GM23248 (cell line): ENCODE results near the gene DIPK2A. TPM values are rescaled to one million over a fixed set of nuclear protein-coding genes. Genes with fewer than 3 reads are reported as not detected.

ENCODE experiments used
- DNase-seq: peaks from one replicate; pipeline ENCODE4 v3.0.0-alpha.2; 2015
- H2AFZ ChIP-seq: fragments of 200-600 bp; sonication (generic); 2 replicates; pipeline ENCODE4 v1.6.1; 2016; ENCODE audit warnings: antibody characterized with exemption
- H3F3A ChIP-seq: fragments of 200-600 bp; sonication (generic); 2 replicates; pipeline ENCODE4 v1.6.1; 2016; ENCODE audit warnings: mild to moderate bottlenecking, antibody characterized with exemption, mixed run types; ENCODE audit not compliant: insufficient read depth
- H3K27ac ChIP-seq: fragments of 200-600 bp; sonication (generic); 2 replicates; pipeline ENCODE4 v1.5.1; 2016; ENCODE audit warnings: mild to moderate bottlenecking
- H3K27me3 ChIP-seq: fragments of 200-600 bp; sonication (generic); replicated peaks from 2 replicates; pipeline ENCODE4 v1.6.1; 2016; ENCODE audit warnings: mild to moderate bottlenecking; ENCODE audit not compliant: insufficient read depth
- H3K36me3 ChIP-seq: fragments of 200-600 bp; sonication (generic); 2 replicates; pipeline ENCODE4 v1.6.1; 2016; ENCODE audit warnings: low read depth, mild to moderate bottlenecking
- H3K4me1 ChIP-seq: fragments of 200-600 bp; sonication (generic); 2 replicates; pipeline ENCODE4 v1.6.1; 2016; ENCODE audit warnings: mild to moderate bottlenecking; ENCODE audit not compliant: insufficient read depth
- H3K4me2 ChIP-seq: fragments of 200-600 bp; sonication (generic); one replicate; pipeline ENCODE4 v1.6.1; 2016; ENCODE audit warnings: mild to moderate bottlenecking; ENCODE audit not compliant: unreplicated experiment
- H3K4me3 ChIP-seq: fragments of 200-600 bp; sonication (generic); 2 replicates; pipeline ENCODE4 v1.5.1; 2016; ENCODE audit warnings: mild to moderate bottlenecking
- H3K79me2 ChIP-seq: fragments of 200-600 bp; sonication (generic); 2 replicates; pipeline ENCODE4 v1.6.1; 2016; ENCODE audit warnings: mild to moderate bottlenecking; ENCODE audit not compliant: insufficient read depth
- H3K9ac ChIP-seq: fragments of 200-600 bp; sonication (generic); 2 replicates; pipeline ENCODE4 v1.6.1; 2016; ENCODE audit warnings: mild to moderate bottlenecking
- H3K9me2 ChIP-seq: fragments of 200-600 bp; sonication (generic); 2 replicates; pipeline ENCODE4 v1.6.1; 2016; ENCODE audit warnings: mixed run types, mild to moderate bottlenecking, moderate library complexity; ENCODE audit not compliant: insufficient read depth
- H3K9me3 ChIP-seq: fragments of 200-600 bp; sonication (generic); one replicate; pipeline ENCODE4 v1.6.1; 2017; ENCODE audit warnings: low read depth
- H4K20me1 ChIP-seq: fragments of 200-600 bp; sonication (generic); 2 replicates; pipeline ENCODE4 v1.6.0; 2016; ENCODE audit not compliant: insufficient read depth
- EZH2 ChIP-seq: fragments of 200-600 bp; sonication (generic); IDR thresholded peaks from 2 replicates; pipeline ENCODE4 v1.6.1; 2018; ENCODE audit warnings: antibody characterized with exemption, mild to moderate bottlenecking; ENCODE audit not compliant: insufficient read depth, poor library complexity, severe bottlenecking
- EZH2phosphoT487 ChIP-seq: fragments of 200-600 bp; sonication (generic); IDR thresholded peaks from 2 replicates; pipeline ENCODE4 v1.6.1; 2018; ENCODE audit warnings: antibody characterized with exemption, moderate library complexity, mild to moderate bottlenecking, low read depth; ENCODE audit not compliant: insufficient read depth
- WGBS, 2 experiments: methylation state at CpG; one replicate each; pipeline ENCODE4 v1.1.6; 2015 to 2017; ENCODE audit warnings: low lambda C conversion rate in 2 of 2, low coverage in 1 of 2; ENCODE audit errors: missing lambda C conversion rate in 2 of 2; 5-methylcytosine and 5-hydroxymethylcytosine counted together
- in situ Hi-C: fragments of 300-500 bp; cut with MboI; formaldehyde crosslinking; loops from 2 replicates; pipeline ENCODE4 v1.15.0; 2020
- polyA plus RNA-seq: library from polyadenylated mRNA; unstranded; fragments of >200 nt; fragmentation: Nextera tagmentation; extraction: Ambion mirVana; gene quantifications from 2 replicates; pipeline ENCODE4 v1.2.1, GENCODE V29; 2016
- total RNA-seq: library from RNA; depleted of rRNA; stranded (reverse); fragments of >200 nt; shearing (Covaris generic); gene quantifications from 2 replicates; pipeline ENCODE4 v1.2.3, GENCODE V29; 2014

DIPK2A gene
- total and polyA plus RNA-seq, 2 experiments from 2014 or later, result 12.3 to 17.8 TPM

DNA sequence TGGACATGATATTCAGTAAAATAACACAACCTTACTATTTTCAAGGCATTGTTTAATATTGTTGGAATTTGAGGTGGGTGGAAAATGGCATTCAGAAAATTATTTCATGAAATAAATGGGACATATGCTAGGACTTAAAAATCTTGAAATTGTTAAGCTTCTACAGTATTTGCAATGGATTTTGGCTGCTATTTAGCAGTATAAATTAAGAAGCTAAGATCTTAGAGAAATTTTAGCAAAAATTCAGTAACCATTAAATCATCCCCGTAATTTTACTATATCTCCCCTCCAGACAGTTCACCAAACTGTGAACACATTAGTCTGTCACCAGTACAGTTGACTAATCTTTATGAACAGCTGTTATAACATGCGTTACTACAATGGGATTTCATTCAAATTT lies 8.2 kb downstream of the DIPK2A start:
- H3K9ac ChIP-seq, result no peak overlapping the region
- in situ Hi-C loops, result no loop called here
- H3K27me3 ChIP-seq, result no peaks in the 10 kb centered on the region
- H3K9me2 ChIP-seq, result no peaks in the 10 kb centered on the region
- H3K4me1 ChIP-seq, result peaks cover 39% of the 10 kb centered on the region
- peak overlapping the region; percentile 37 for H3K4me2 ChIP-seq
- peak; percentile 45 for DNase-seq
- no peak overlapping the region for H2AFZ ChIP-seq
- H3K4me3 ChIP-seq, result no peak overlapping the region; the same call in 1 of the 2 replicates
- WGBS, 2 experiments, result 15 to 28% methylated on average over 2 of the region's 2 CpGs
- H3F3A ChIP-seq, result peaks cover 8% of the 10 kb centered on the region; the same call in 1 of the 2 replicates
- TF ChIP-seq EZH2 (no peak), EZH2phosphoT487 (peak; percentile 94)
- H3K27ac ChIP-seq, result no peak overlapping the region
- H3K36me3 ChIP-seq, result no peaks in the 10 kb centered on the region
- no peaks in the 10 kb centered on the region for H4K20me1 ChIP-seq
- peaks cover 79% of the 10 kb centered on the region for H3K79me2 ChIP-seq
- no peaks in the 10 kb centered on the region for H3K9me3 ChIP-seq

DNA sequence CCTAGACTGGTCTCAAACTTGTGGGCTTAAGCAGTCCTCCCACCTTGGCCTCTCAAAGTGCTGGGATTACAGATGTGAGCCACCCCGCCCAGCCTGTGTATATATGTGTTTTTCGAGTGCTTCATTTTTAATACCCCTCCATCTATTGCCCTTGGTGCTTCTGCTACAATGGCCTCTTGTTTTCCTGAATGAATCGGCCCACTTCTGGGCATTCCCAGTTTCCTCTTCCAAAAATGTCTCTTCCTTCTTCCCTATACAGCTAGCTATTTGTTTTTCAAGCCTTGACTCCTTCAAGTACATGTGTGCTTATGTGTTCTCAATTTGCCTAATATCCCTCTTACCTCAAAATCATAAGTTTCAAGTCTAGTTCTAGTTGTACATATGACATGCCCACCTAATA lies 16.7 kb downstream of the DIPK2A start:
- WGBS, 2 experiments, result 90 to 96% methylated on average over 3 of the region's 3 CpGs
- peaks cover 23% of the 10 kb centered on the region for H3K79me2 ChIP-seq

DNA sequence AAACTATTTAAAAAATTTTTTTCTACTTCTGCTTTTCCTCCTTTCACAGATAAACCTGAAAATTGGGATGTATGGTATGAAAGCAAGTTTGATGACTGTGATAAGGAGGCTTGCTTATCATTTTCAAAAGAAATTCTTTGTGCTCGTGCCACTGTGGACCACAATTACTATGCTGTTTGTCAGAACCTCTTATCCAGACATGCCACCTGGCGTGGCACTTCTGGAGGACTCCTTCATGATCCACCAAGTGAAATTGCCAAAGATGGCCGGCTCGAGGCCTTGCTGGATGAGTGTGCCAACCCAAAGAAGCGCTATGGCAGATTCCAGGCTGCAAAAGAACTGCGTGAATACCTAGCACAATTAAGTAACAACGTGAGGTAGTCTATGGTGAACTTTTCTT lies 17.8 kb downstream of the DIPK2A start:
- no peaks in the 10 kb centered on the region for H3K9me3 ChIP-seq
- in situ Hi-C loops, result no loop called here
- WGBS, 2 experiments, result 92 to 93% methylated on average over 7 of the region's 7 CpGs

More for the DNA sequence above, 16.7 kb downstream of the DIPK2A start:
- Histone ChIP-seq H2AFZ (no peak overlapping the region), H4K20me1 (no peaks in the 10 kb centered on the region; the same call in 1 of the 2 replicates), H3K9ac (no peak overlapping the region), H3K36me3 (0 out of 2 replicates have a peak, but pooled peaks cover 5% of the 10 kb centered on the region), H3K4me3 (no peak overlapping the region), H3K4me2 (no peak overlapping the region), H3K27me3 (no peaks in the 10 kb centered on the region), H3F3A (no peaks in the 10 kb centered on the region), H3K9me3 (no peaks in the 10 kb centered on the region), H3K9me2 (no peaks in the 10 kb centered on the region), H3K4me1 (no peaks in the 10 kb centered on the region), H3K27ac (no peak overlapping the region)
- in situ Hi-C loops, result no loop called here
- DNase-seq, result no peak
- TF ChIP-seq EZH2, result no peak
- no peak for TF ChIP-seq EZH2phosphoT487

DNA sequence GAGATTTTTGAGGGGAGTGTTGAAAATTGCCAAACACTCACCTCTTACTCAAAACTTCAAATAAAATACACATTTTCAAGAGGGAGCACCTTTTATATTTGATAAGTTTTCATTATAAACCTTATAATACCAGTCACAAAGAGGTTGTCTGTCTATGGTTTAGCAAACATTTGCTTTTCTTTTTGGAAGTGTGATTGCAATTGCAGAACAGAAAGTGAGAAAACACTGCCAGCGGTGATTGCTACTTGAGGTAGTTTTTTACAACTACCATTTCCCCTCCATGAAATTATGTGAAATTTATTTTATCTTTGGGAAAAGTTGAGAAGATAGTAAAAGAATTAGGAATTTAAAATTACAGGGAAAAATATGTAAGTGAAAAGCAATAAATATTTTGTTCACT lies 20.1 kb downstream of the DIPK2A start:
- Histone ChIP-seq H3K9ac (no peak overlapping the region), H3K27me3 (no peaks in the 10 kb centered on the region), H3K9me2 (no peaks in the 10 kb centered on the region), H4K20me1 (no peaks in the 10 kb centered on the region), H3F3A (no peaks in the 10 kb centered on the region), H3K9me3 (no peaks in the 10 kb centered on the region), H3K4me3 (no peak overlapping the region), H3K4me1 (no peaks in the 10 kb centered on the region), H2AFZ (no peak overlapping the region), H3K36me3 (0 out of 2 replicates have a peak, but pooled peaks cover 11% of the 10 kb centered on the region), H3K27ac (no peak overlapping the region), H3K79me2 (no peaks in the 10 kb centered on the region), H3K4me2 (no peak overlapping the region)
- no peak for TF ChIP-seq EZH2
- no peak for TF ChIP-seq EZH2phosphoT487
- in situ Hi-C loops, result no loop called here
- WGBS, 2 experiments, result 96 to 100% methylated on average over 1 of the region's 1 CpG
- no peak for DNase-seq

More for the DNA sequence above, 17.8 kb downstream of the DIPK2A start:
- Histone ChIP-seq H3K27ac (no peak overlapping the region), H4K20me1 (no peaks in the 10 kb centered on the region; the same call in 1 of the 2 replicates), H3K79me2 (peaks cover 15% of the 10 kb centered on the region; the same call in 1 of the 2 replicates), H3K36me3 (0 out of 2 replicates have a peak, but pooled peaks cover 11% of the 10 kb centered on the region), H3F3A (no peaks in the 10 kb centered on the region), H2AFZ (no peak overlapping the region), H3K4me3 (no peak overlapping the region), H3K4me1 (no peaks in the 10 kb centered on the region), H3K9ac (no peak overlapping the region), H3K27me3 (no peaks in the 10 kb centered on the region), H3K4me2 (no peak overlapping the region), H3K9me2 (no peaks in the 10 kb centered on the region)
- TF ChIP-seq EZH2 (no peak), EZH2phosphoT487 (no peak)
- DNase-seq, result no peak
